Epithelial cell of proximal tubule (primary cell): Measurements from ENCODE around the gene TPRG1L. TPM values are rescaled to one million over a fixed set of nuclear protein-coding genes. Genes with fewer than 3 reads are reported as not detected.

ENCODE experiments used
- DNase-seq: peaks from one replicate; pipeline ENCODE4 v3.0.0-alpha.2; 2011; ENCODE audit warnings: low read depth
- H3K4me3 ChIP-seq: 2 replicates; pipeline ENCODE4 v1.5.1; 2011; ENCODE audit warnings: low read depth, mild to moderate bottlenecking, low read length
- CTCF ChIP-seq: conservative IDR thresholded peaks from 2 replicates; pipeline ENCODE4 v1.5.1; 2012; ENCODE audit warnings: low read depth, mild to moderate bottlenecking, low read length
- total RNA-seq: library from RNA; depleted of rRNA; stranded (reverse); fragments of >200 nt; gene quantifications from 2 replicates; pipeline ENCODE4 v1.2.3, GENCODE V29; 2015

Gene TPRG1L
- total RNA-seq, 1 donor from 2014 or later, result 8.1 TPM

GRCh38 chr1:3658231-3658615 is 33.4 kb downstream of the TPRG1L start:
- no peak for DNase-seq
- TF ChIP-seq CTCF, result no peak
- no peak overlapping the region for H3K4me3 ChIP-seq

GRCh38 chr1:3659093-3659492 is 34.3 kb downstream of the TPRG1L start:
- no peak for TF ChIP-seq CTCF
- no peak for DNase-seq

GRCh38 chr1:3660704-3661103 is 35.9 kb downstream of the TPRG1L start:
- no peak for TF ChIP-seq CTCF
- DNase-seq, result no peak
- no peak overlapping the region for H3K4me3 ChIP-seq

More at GRCh38 chr1:3659093-3659492, 34.3 kb downstream of the TPRG1L start:
- H3K4me3 ChIP-seq, result no peak overlapping the region

- H3K4me3 ChIP-seq, result no peak overlapping the region
- no peak for TF ChIP-seq CTCF
- no peak for DNase-seq
These were observed 36.8 kb downstream of the TPRG1L start for GRCh38 chr1:3661631-3662030.

- no peak for DNase-seq
- no peak for TF ChIP-seq CTCF
- H3K4me3 ChIP-seq, result no peak overlapping the region
These were observed 37.4 kb downstream of the TPRG1L start for GRCh38 chr1:3662080-3662671.

- no peak overlapping the region for H3K4me3 ChIP-seq
- no peak for TF ChIP-seq CTCF
- no peak for DNase-seq
These were observed 39.3 kb downstream of the TPRG1L start for GRCh38 chr1:3663999-3664699.

- no peak for TF ChIP-seq CTCF
- no peak overlapping the region for H3K4me3 ChIP-seq
- no peak for DNase-seq
These were observed 40.0 kb downstream of the TPRG1L start for GRCh38 chr1:3664700-3665375.
